Kasumi-1 (cell line): Measurements from ENCODE around the gene TTC33.

Experiments used
- DNase-seq, 2 experiments: peaks; one replicate each; lab custom pipeline; 2025; lab: John Stamatoyannopoulos, UW

Gene TTC33

GRCh38 chr5:40515476-40515875 lies 240.3 kb downstream of the TTC33 start:
- peak; percentile 53 to 69 for DNase-seq

DNA sequence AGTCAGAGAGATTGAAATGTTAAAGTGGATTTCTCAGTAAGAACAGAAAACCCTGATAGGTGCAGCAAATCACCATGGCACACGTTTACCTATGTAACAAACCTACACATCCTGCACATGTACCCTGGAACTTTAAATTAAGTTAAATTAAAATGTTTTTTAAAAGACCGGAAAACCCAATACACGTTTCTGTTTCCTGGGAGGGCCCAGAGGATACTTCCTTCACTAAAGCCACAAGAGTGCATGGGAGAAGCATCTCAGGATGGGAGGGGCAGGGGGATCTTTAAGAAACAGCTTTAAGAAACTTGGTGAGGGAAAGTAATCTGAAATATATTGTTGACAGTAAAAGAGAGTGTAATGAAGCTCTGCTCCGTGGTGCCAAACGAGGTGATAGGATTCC lies 240.8 kb downstream of the TTC33 start:
- DNase-seq: peak; percentile 78 to 88

GRCh38 chr5:40511801-40512200 lies 244.0 kb downstream of the TTC33 start:
- no peak for DNase-seq

DNA sequence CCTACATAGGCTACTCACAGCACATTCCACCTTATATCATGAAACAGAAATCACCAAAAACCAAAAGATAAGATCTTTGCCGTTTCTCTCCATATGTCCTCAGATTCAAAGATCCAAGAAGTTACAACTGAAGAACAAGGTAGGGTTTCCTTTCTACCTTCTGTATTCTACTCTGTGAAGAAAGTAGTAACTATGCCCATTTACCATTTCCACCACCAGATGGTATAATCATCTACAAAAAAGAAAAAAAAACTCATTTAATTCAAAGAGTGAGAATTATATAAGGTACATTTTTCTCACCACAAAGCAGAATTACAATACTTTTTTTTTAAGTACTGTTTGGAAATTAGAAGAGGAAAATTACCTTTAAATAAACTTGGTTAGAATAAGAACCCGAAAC lies 248.7 kb downstream of the TTC33 start:
- peak in 1 of 2 experiments; percentile 38 for DNase-seq

DNA sequence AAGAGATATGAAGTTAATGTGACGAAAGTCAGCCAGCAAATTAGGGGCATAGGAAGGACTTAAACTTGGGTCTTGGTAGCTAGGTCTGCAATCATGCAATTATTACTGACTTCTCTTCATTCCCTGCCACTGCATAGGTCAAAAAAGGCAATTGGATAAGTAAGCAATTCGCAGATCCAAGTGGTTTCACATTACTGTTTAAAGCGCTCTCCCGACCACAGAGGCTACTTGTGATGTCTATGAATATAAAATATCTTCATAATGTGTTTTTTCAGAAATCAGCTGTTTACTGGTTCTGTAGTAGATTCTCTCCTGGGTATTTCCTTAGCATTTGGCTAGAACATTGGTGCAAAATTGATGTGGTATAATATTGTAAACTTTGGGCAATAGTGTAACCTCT lies 250.7 kb downstream of the TTC33 start:
- DNase-seq: no peak

GRCh38 chr5:40503439-40503838 lies 252.3 kb downstream of the TTC33 start:
- peak; percentile 33 to 38 for DNase-seq

DNA sequence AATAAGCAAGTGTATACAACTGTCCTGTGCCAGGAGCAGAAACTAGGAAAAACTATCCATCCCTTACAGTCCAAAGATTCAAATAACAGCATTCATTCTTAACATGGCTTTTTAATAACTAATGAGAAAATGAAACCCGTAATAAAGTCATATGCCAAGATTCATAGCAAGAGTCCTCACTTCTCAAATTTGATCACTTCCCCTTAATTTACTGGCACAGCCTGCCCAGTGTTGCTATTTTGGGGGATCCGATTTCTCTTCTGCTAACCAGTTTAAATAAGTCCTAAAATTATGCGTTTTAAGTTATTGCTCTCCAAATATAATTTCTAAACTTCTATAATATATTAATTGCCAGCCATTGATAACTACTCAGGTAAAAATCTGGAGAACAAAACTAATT lies 253.0 kb downstream of the TTC33 start:
- DNase-seq: peak; percentile 71 to 74

DNA sequence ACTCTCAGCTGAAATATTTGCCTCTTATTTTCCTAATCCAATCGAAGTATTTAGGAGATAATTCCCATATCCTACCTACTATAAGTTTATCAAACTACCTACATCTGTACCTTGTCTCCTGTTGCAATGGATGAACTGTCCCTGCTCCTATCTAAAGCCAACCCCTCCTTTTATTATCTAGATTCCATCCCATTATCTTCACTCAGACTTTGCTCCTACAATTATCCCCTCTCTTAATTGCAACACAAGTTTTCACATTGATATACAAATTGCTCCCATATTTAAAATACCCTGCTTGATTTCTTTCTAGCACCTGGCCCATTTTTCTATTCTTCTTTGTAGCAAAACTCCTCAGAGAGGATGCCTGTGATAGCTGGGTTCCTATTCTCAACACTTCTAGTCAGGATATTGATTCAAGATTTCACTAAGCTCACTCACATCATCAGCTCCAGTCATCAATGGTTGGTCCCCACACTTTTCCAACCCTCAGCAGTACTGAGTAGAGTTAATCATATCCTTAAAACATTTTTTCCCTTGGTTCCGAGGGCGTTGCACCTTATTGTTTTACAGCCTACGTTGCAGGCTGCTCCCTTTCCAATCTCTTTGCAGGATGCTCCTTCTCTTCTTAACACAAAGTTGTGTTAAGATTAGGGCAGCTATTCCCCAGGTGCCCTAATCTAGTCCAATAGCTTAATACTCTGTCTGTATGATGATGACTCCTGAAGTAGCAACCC lies 253.9 kb downstream of the TTC33 start:
- no peak for DNase-seq

GRCh38 chr5:40499518-40500273 lies 256.1 kb downstream of the TTC33 start:
- DNase-seq: no peak

DNA sequence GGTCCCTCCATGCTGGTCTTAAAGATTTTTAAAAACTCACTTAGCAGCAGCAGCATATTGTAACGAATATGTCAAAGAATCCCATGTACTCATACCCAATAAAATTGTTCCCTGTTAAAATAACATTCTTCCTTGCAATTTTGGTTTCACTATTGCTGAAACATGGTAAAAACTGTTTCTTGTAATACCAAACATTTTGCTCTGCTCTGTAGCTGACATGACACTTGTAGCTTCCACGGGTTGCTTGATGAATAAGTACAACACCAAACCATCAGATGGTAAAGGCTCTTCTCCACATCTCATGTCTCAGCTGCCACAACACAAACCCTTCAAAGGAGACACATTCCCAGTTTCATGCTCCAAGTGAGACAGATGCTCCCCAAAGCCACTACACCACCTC lies 256.8 kb downstream of the TTC33 start:
- DNase-seq: no peak

DNA sequence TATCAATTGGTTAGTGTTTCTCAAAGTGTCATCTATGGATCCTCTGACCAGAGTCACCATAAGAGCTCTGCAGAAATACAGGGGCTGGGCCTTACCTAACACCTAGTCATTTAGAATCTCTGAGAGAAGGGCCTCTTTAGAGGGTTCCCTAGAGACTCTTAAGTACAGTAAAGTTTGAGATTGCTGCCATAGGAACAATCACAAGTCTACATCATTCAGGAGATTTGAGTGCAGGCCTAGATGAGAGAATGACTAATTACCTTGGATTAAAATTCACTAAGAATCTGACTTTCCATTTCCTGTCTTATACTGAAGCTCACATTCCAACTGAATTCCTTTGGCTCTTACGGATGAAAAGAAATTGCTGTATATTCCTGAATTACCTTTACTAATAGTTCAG lies 258.2 kb downstream of the TTC33 start:
- no peak for DNase-seq

DNA sequence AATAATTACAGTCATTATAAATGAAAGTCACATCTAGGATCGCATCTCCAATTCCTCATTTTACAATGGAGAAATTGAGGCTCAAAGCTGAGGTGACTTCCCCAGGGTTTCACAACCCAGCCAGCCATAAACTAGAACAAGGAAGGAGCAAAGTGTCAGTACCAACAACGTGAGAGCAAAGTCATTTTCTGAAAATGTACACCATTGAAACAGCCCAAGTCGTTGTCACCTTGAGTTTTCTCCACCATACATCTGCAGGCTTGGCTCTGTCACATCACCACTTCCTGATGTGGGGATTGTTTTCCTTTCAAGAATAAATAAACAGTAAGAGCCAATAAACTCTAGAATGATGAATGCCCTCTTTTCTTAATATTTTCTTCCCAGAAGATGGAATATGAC lies 260.5 kb downstream of the TTC33 start:
- no peak for DNase-seq

GRCh38 chr5:40494631-40495236 lies 261.0 kb downstream of the TTC33 start:
- no peak for DNase-seq

GRCh38 chr5:40492056-40492455 lies 263.7 kb downstream of the TTC33 start:
- no peak for DNase-seq

GRCh38 chr5:40491644-40492043 lies 264.1 kb downstream of the TTC33 start:
- no peak for DNase-seq

GRCh38 chr5:40490464-40491111 lies 265.2 kb downstream of the TTC33 start:
- peak; percentile 20 to 26 for DNase-seq

- no peak for DNase-seq
These were observed 266.3 kb downstream of the TTC33 start for GRCh38 chr5:40489421-40489820.

GRCh38 chr5:40486437-40487275 lies 269.1 kb downstream of the TTC33 start:
- DNase-seq: peak; percentile 81 to 87

- DNase-seq: peak; percentile 58 to 59
These were observed 270.5 kb downstream of the TTC33 start for GRCh38 chr5:40485021-40485998.

DNA sequence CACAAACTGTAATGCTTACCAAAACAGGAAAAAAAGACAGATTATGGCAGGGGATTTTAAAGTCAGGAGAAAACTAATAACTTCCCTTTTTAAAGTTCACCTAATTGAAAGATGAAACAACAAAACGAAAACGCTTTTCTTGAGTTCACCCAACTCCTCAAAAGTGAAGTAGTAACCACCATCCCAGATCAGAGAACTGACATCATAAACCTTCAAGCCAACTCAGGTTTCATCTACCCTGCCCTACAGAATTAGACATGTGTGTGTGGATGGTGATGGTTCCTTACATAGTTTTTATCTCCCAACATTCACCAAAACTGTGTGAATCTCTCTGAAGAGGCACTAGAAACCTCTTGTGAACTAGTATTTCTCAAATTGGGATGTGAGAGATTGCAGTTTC lies 271.3 kb downstream of the TTC33 start:
- peak in 1 of 2 experiments; percentile 13 for DNase-seq
